Left ventricle myocardium inferior (tissue), 1 donor: ENCODE data around the gene PCOLCE2. TPM values are rescaled to one million over a fixed set of nuclear protein-coding genes. Genes with fewer than 3 reads are reported as not detected.

ENCODE experiments used
- DNase-seq: peaks from one replicate; pipeline ENCODE4 v3.0.0-alpha.2; 2020
- H3K27ac ChIP-seq: fragments of 200-600 bp; replicated peaks from 2 replicates; pipeline ENCODE4 v1.8.0; 2021
- H3K27me3 ChIP-seq: fragments of 200-600 bp; 2 replicates; pipeline ENCODE4 v1.8.0; 2021; ENCODE audit warnings: low read depth
- H3K36me3 ChIP-seq: fragments of 200-600 bp; 2 replicates; pipeline ENCODE4 v1.8.0; 2021
- H3K4me1 ChIP-seq: fragments of 200-600 bp; 2 replicates; pipeline ENCODE4 v1.8.0; 2021
- H3K4me3 ChIP-seq: fragments of 200-600 bp; 2 replicates; pipeline ENCODE4 v1.8.0; 2021; ENCODE audit warnings: mild to moderate bottlenecking, moderate library complexity
- H3K9me3 ChIP-seq: fragments of 200-600 bp; replicated peaks from 2 replicates; pipeline ENCODE4 v1.8.0; 2021
- intact Hi-C: fragments of 100-400 bp; cut with micrococcal nuclease; formaldehyde crosslinking; loops from one replicate; pipeline ENCODE4 v1.11.0; 2022
- total RNA-seq: library from RNA; stranded (reverse); fragmentation: NEBNext Ultra II Directional; extraction: Animal tissue kit (Norgen Biotek cat#: 25700); gene quantifications from one replicate; pipeline ENCODE4 v1.2.1, GENCODE V29; 2021
- TF ChIP-seq, protein P1 (sequence below): fragments of 200-600 bp; IDR thresholded peaks from 2 replicates; pipeline ENCODE4 v1.8.0; 2021; ENCODE audit warnings: antibody characterized with exemption, mild to moderate bottlenecking, borderline replicate concordance
- donor health status: DM: no; HTN: yes; CAD: no; lungs with severe emphysema.

PCOLCE2 gene
- total RNA-seq, 1 donor from 2014 or later: 74.3 TPM

DNA sequence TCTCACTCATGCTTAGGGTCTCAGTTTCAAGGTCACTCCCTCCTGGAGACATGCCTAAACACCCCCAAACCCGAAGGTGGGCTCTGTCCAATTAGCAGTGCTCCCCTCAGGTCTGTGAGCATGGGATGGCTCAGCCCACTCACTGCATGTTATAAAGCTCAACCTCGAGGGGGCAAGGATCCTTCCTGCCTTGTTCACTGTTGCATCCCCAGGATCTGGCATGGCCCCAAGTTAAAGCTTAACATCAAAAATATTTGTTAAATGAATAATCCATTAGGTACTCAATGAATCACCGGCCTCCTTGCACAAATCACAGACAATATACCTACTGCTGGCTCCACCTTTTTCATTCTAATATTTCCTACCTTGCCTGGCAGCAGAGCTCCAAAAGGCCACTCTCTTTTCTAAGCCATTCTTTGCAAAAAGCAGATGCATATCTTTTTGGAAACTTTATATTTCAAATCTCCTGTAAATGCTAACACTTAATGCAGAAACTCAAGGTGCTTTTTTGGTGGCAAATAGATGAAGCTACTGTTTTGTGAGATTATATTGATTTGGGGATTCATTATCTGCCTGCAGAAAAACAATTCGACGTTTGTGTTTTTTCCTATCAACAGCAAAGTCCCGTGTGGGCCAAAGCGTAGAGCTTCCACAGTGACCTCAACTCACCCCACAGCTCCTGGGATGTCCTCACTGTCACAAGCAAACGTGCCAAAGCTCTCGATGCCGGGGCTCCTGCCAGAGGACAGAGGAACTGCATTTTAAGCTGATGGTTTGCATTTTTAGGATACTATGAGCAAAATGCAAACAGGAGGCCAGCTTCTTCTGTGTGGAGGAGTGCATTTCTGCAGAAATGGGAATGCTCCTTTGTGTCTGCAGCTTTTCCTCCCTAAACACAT is 35.4 kb downstream of the PCOLCE2 start:
- Histone ChIP-seq H3K27ac (peak overlapping the region; percentile 56), H3K36me3 (no peaks in the 10 kb centered on the region), H3K4me1 (peaks cover 52% of the 10 kb centered on the region), H3K27me3 (no peaks in the 10 kb centered on the region), H3K4me3 (no peak overlapping the region), H3K9me3 (no peaks in the 10 kb centered on the region)
- DNase-seq: peak; percentile 78
- TF ChIP-seq, protein P1, sequence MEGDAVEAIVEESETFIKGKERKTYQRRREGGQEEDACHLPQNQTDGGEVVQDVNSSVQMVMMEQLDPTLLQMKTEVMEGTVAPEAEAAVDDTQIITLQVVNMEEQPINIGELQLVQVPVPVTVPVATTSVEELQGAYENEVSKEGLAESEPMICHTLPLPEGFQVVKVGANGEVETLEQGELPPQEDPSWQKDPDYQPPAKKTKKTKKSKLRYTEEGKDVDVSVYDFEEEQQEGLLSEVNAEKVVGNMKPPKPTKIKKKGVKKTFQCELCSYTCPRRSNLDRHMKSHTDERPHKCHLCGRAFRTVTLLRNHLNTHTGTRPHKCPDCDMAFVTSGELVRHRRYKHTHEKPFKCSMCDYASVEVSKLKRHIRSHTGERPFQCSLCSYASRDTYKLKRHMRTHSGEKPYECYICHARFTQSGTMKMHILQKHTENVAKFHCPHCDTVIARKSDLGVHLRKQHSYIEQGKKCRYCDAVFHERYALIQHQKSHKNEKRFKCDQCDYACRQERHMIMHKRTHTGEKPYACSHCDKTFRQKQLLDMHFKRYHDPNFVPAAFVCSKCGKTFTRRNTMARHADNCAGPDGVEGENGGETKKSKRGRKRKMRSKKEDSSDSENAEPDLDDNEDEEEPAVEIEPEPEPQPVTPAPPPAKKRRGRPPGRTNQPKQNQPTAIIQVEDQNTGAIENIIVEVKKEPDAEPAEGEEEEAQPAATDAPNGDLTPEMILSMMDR: no peak
- intact Hi-C loops: no loop called here

DNA sequence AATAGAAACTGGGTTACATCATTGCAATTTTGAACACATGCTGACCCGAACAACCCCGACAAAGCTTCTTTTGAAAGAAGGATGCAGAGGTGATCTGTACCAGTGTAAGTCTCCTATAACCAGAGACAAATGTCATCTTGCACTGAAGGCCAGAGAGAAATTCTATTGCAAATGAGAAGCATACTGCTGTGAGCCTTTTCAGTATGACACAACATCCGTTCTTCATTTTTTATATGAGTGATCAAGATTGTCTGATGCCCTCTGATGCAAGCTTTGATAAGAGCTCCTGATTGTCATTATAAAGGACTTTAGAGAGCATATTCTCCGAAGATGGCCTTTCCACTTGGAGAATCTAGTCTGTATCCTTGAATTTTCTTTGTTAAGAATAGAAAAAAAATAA is 36.9 kb downstream of the PCOLCE2 start:
- intact Hi-C loops: no loop called here
- Histone ChIP-seq H3K27ac (no peak overlapping the region), H3K9me3 (no peaks in the 10 kb centered on the region), H3K36me3 (no peaks in the 10 kb centered on the region), H3K27me3 (no peaks in the 10 kb centered on the region), H3K4me1 (peaks cover 53% of the 10 kb centered on the region), H3K4me3 (no peak overlapping the region)
- TF ChIP-seq, protein P1: no peak
- no peak for DNase-seq

DNA sequence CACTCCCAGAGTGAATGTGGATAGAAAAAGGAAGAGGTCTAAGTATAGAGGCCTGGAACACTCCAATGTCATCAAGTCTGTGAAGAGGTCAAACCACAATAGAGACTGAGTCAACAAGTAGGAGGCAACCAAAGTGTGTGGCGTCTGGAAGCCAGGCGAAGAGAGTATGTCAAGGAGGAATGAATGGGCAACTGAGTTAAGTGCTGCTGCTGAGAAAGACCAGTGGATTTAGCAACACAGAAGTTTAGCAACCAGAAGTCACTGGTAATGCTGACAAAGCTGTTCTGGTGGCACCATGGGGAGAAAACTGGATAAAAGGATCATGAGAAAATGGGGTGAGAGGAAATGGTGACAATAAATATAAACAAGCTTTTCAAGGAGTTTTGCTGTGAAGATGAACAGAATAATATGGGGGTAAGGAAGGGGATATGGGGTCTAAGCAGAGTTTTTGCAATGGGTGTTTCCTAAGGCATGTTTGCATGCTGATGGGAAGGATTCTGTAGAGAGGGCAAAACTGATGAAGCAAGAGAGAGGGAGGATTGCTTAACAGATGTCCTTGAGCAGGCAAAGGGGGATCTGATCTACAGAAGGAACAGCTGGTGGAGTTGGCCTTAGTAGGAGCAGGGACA is 38.4 kb downstream of the PCOLCE2 start:
- intact Hi-C loops: no loop called here
- peaks cover 45% of the 10 kb centered on the region for H3K4me1 ChIP-seq
- peak overlapping the region; percentile 32 for H3K27ac ChIP-seq
- H3K9me3 ChIP-seq: no peaks in the 10 kb centered on the region
- no peak overlapping the region for H3K4me3 ChIP-seq
- no peaks in the 10 kb centered on the region for H3K36me3 ChIP-seq
- TF ChIP-seq, protein P1: no peak
- no peak for DNase-seq
- no peaks in the 10 kb centered on the region for H3K27me3 ChIP-seq

DNA sequence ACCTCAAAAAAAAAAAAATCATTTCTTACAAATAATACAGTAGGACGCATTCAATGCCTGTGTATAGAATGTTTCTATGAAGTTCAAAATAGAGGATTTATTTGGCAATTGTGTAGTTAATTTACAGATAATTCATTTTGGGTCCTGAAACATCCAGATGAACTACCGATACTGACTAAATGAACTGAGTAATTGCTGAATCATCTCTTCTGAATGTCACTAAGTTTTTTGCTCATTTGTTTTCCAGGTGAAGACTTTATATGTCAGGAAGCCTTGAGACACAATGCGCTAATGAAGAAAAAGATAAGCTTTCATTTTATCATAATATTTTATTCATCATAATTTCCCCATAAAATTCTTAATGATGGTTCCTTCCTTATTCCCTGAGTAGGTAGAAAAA is 39.7 kb downstream of the PCOLCE2 start:
- Histone ChIP-seq H3K9me3 (no peaks in the 10 kb centered on the region), H3K27me3 (no peaks in the 10 kb centered on the region), H3K4me3 (no peak overlapping the region), H3K36me3 (no peaks in the 10 kb centered on the region), H3K4me1 (peaks cover 37% of the 10 kb centered on the region), H3K27ac (no peak overlapping the region)
- intact Hi-C loops: no loop called here
- DNase-seq: no peak
- TF ChIP-seq, protein P1: no peak

DNA sequence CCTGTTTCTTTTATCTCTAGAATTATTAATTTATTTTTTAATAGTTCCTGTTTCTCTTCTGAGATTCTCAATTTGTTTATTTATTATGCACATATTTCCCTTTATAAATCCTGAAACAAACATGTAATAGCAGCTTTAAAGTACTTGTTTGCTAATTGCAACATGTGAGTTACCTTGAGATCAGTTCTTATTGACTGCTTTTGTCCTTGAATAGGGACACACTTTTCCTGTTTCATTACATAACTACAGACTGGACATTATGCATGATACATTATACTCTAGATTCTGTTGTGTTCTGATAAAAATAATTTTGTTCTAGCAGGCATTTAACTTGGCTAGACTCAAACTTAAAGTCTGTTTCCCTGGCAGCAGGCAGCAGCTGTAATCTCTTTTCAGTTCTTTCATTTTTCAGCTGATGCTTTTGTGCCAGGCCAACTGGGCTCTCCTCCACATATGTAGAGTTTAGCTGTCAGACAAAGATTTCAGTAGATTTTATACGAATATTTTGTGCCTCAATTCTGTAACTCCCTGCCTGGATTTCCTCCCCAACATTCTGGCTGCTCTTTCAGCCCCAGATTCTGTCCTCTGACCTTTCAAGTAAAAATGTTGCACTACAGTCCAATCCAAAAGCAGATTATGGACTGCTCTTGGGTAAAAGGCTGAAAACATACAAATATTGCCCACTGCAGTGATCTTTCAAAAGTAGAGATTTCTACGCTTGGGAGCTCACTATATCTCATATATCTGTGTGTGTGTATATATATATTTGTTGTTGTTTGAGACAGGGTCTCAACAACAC is 41.9 kb downstream of the PCOLCE2 start:
- Histone ChIP-seq H3K4me1 (peaks cover 24% of the 10 kb centered on the region), H3K9me3 (no peaks in the 10 kb centered on the region), H3K36me3 (no peaks in the 10 kb centered on the region), H3K27me3 (no peaks in the 10 kb centered on the region), H3K4me3 (no peak overlapping the region), H3K27ac (peak overlapping the region; percentile 67)
- TF ChIP-seq, protein P1: no peak
- DNase-seq: no peak
- intact Hi-C loops: no loop called here
